OCI-LY3 (cell line): ENCODE data around the gene APOBR.
A peak's percentile ranks its signal among the peaks of the same experiment; 100 is the strongest.
"Not testable (repeated sequence)": the region's sequence is repeated elsewhere in the genome, so short reads cannot be mapped to it uniquely, and the experiment has no call there.

Experiments used
- H2AFZ ChIP-seq: fragments of 200-600, 300-600 bp; shearing (Covaris generic); 2 replicates; pipeline ENCODE4 v1.6.0; 2014; ENCODE audit warnings: antibody characterized with exemption, low read depth, low read length
- H3K27ac ChIP-seq: fragments of 200-600, 300-600 bp; sonication (generic); 2 replicates; pipeline ENCODE4 v1.5.1; 2014; ENCODE audit warnings: mild to moderate bottlenecking, low read length, moderate library complexity, mixed read lengths
- H3K27me3 ChIP-seq: fragments of 200-600, 300-600 bp; sonication (generic); 2 replicates; pipeline ENCODE4 v1.6.1; 2014; ENCODE audit warnings: low read depth, low read length, mixed read lengths
- H3K36me3 ChIP-seq: fragments of 200-600, 300-600 bp; sonication (generic); replicated peaks from 2 replicates; pipeline ENCODE3; 2014; ENCODE audit warnings: low read depth, low read length, mixed read lengths
- H3K4me1 ChIP-seq: fragments of 300-600, 200-600 bp; sonication (generic); 2 replicates; pipeline ENCODE4 v1.6.1; 2014; ENCODE audit warnings: low read length, mixed read lengths
- H3K4me2 ChIP-seq: fragments of 200-600, 300-600 bp; sonication (generic); 2 replicates; pipeline ENCODE4 v1.6.1; 2014; ENCODE audit warnings: low read length, mixed read lengths
- H3K4me3 ChIP-seq: fragments of 300-600, 200-600 bp; sonication (generic); 2 replicates; pipeline ENCODE4 v1.5.1; 2014; ENCODE audit warnings: antibody characterized with exemption, mild to moderate bottlenecking, low read length, moderate library complexity
- H3K79me2 ChIP-seq: fragments of 300-600, 200-600 bp; shearing (Covaris generic); 2 replicates; pipeline ENCODE4 v1.6.1; 2014; ENCODE audit warnings: mild to moderate bottlenecking, low read length, mixed read lengths
- H3K9ac ChIP-seq: fragments of 300-600, 200-600 bp; shearing (Covaris generic); 2 replicates; pipeline ENCODE4 v1.6.0; 2014; ENCODE audit warnings: mild to moderate bottlenecking, low read length, moderate library complexity
- H3K9me3 ChIP-seq: fragments of 200-600, 300-600 bp; shearing (Covaris generic); 2 replicates; pipeline ENCODE4 v1.6.1; 2014; ENCODE audit warnings: low read length, mixed read lengths; ENCODE audit not compliant: insufficient read depth
- H4K20me1 ChIP-seq: fragments of 200-600, 300-600 bp; sonication (generic); 2 replicates; pipeline ENCODE4 v1.6.1; 2016; ENCODE audit warnings: low read length, mixed read lengths; ENCODE audit not compliant: insufficient read depth
- CTCF ChIP-seq: fragments of 200-600, 300-600 bp; sonication (generic); IDR thresholded peaks from 2 replicates; pipeline ENCODE4 v1.5.1; 2014; ENCODE audit warnings: antibody characterized with exemption, low read length, low read depth
- EZH2phosphoT487 ChIP-seq: fragments of 200-600 bp; shearing (Covaris generic); IDR thresholded peaks from 2 replicates; pipeline ENCODE4 v1.6.1; 2018; ENCODE audit warnings: antibody characterized with exemption, mixed run types, low read depth

The APOBR gene

DNA sequence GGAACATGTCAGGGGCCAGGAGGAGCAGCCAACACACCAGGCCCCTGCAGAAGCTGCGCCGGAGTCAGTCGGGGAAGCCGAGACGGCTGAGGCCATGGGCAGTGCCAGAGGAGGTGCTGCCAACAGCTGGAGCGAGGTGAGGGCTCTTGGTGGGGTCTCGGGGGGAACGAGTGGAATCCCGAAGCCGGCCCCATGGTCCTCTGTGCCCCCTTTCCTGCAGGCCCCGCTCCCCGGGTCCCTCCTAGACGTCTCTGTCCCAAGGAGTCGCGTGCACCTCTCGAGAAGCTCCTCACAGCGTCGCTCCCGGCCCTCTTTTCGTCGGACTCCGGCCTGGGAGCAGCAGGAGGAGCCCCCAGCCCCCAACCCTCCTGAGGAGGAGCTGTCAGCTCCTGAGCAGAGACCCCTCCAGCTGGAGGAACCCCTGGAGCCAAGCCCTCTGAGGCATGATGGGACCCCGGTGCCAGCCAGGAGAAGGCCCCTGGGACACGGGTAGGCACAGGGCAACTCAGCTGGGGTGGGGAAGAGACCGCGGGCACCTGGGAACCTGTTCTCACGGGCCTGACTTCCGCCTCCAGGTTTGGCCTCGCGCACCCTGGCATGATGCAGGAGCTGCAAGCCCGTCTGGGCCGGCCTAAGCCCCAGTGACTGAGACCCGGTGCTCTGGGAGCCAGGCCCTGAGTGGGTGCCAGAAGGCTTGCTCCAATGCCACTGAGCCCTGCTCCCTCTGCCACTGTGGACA lies 3.6 kb downstream of the APOBR start:
- H3K27ac ChIP-seq = no peak overlapping the region
- H3K4me1 ChIP-seq = peaks cover 54% of the 10 kb centered on the region
- no peaks in the 10 kb centered on the region for H3K27me3 ChIP-seq
- no peak overlapping the region for H2AFZ ChIP-seq
- H3K36me3 ChIP-seq = peaks cover 27% of the 10 kb centered on the region
- peaks cover 20% of the 10 kb centered on the region for H3K79me2 ChIP-seq
- TF ChIP-seq EZH2phosphoT487 (no peak), CTCF (no peak)
- H3K9ac ChIP-seq = no peak overlapping the region
- H4K20me1 ChIP-seq = no peaks in the 10 kb centered on the region
- no peaks in the 10 kb centered on the region for H3K9me3 ChIP-seq
- no peak overlapping the region for H3K4me2 ChIP-seq
- no peak overlapping the region for H3K4me3 ChIP-seq

- no peak overlapping the region for H3K4me2 ChIP-seq
- no peaks in the 10 kb centered on the region for H3K9me3 ChIP-seq
- peaks cover 31% of the 10 kb centered on the region for H3K36me3 ChIP-seq
- no peak overlapping the region for H3K27ac ChIP-seq
- TF ChIP-seq EZH2phosphoT487 = no peak
- no peak for TF ChIP-seq CTCF
- no peak overlapping the region for H3K9ac ChIP-seq
- H3K4me1 ChIP-seq = peaks cover 51% of the 10 kb centered on the region
- no peak overlapping the region for H3K4me3 ChIP-seq
- H2AFZ ChIP-seq = no peak overlapping the region
- no peaks in the 10 kb centered on the region for H4K20me1 ChIP-seq
- H3K27me3 ChIP-seq = no peaks in the 10 kb centered on the region
- H3K79me2 ChIP-seq = peaks cover 28% of the 10 kb centered on the region
Observed at GRCh38 chr16:28498666-28499381, 4.4 kb downstream of the APOBR start.

GRCh38 chr16:28499854-28500253 lies 5.4 kb downstream of the APOBR start:
- H3K27ac ChIP-seq = peak overlapping the region; percentile 10; the same call in 1 of the 2 replicates

GRCh38 chr16:28500476-28501180 lies 6.2 kb downstream of the APOBR start:
- not testable (repeated sequence) for H2AFZ ChIP-seq, H3K9me3 ChIP-seq, H4K20me1 ChIP-seq, H3K4me3 ChIP-seq, H3K9ac ChIP-seq, H3K4me2 ChIP-seq, H3K27me3 ChIP-seq
- Histone ChIP-seq H3K4me1 (peaks cover 48% of the 10 kb centered on the region), H3K27ac (peak overlapping the region; percentile 10; the same call in 1 of the 2 replicates), H3K36me3 (peaks cover 36% of the 10 kb centered on the region), H3K79me2 (peaks cover 46% of the 10 kb centered on the region)

More at GRCh38 chr16:28499854-28500253, 5.4 kb downstream of the APOBR start:
- Histone ChIP-seq H3K9ac (no peak overlapping the region), H3K9me3 (no peaks in the 10 kb centered on the region), H3K36me3 (peaks cover 34% of the 10 kb centered on the region), H3K79me2 (peaks cover 38% of the 10 kb centered on the region), H3K4me2 (no peak overlapping the region), H4K20me1 (no peaks in the 10 kb centered on the region), H3K4me3 (no peak overlapping the region), H3K4me1 (peaks cover 49% of the 10 kb centered on the region), H3K27me3 (no peaks in the 10 kb centered on the region), H2AFZ (no peak overlapping the region)
- TF ChIP-seq CTCF (no peak), EZH2phosphoT487 (no peak)
